Ovary (tissue), 3 donors: Measurements from ENCODE around the gene PRUNE1.

ENCODE experiments used
- POLR2A ChIP-seq: fragments of 450-650 bp; IDR thresholded peaks from one replicate; pipeline ENCODE4 v1.6.1; 2017; ENCODE audit warnings: antibody characterized with exemption, mild to moderate bottlenecking, moderate library complexity
- TF ChIP-seq, protein P1 (sequence below), 3 donors: fragments of 450-650 bp in 2 of 3; fragments of 200-600 bp in 1 of 3; IDR thresholded peaks; one replicate each; pipeline versions ENCODE4 v1.5.1 to v1.8.0; 2016 to 2022; ENCODE audit warnings: antibody characterized with exemption in 3 of 3, mild to moderate bottlenecking in 1 of 3
- donor health status: DM: no; HTN: no; CAD: no.

- TF ChIP-seq, protein P1, sequence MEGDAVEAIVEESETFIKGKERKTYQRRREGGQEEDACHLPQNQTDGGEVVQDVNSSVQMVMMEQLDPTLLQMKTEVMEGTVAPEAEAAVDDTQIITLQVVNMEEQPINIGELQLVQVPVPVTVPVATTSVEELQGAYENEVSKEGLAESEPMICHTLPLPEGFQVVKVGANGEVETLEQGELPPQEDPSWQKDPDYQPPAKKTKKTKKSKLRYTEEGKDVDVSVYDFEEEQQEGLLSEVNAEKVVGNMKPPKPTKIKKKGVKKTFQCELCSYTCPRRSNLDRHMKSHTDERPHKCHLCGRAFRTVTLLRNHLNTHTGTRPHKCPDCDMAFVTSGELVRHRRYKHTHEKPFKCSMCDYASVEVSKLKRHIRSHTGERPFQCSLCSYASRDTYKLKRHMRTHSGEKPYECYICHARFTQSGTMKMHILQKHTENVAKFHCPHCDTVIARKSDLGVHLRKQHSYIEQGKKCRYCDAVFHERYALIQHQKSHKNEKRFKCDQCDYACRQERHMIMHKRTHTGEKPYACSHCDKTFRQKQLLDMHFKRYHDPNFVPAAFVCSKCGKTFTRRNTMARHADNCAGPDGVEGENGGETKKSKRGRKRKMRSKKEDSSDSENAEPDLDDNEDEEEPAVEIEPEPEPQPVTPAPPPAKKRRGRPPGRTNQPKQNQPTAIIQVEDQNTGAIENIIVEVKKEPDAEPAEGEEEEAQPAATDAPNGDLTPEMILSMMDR (IDR thresholded peaks at IDR 0.05) = no peak
- TF ChIP-seq POLR2A = no peak
These were observed 28.8 kb downstream of the PRUNE1 start for GRCh38 chr1:151037032-151037431.
